ENCODE measurements around the gene SIGLEC12.

The SIGLEC12 gene

DNA sequence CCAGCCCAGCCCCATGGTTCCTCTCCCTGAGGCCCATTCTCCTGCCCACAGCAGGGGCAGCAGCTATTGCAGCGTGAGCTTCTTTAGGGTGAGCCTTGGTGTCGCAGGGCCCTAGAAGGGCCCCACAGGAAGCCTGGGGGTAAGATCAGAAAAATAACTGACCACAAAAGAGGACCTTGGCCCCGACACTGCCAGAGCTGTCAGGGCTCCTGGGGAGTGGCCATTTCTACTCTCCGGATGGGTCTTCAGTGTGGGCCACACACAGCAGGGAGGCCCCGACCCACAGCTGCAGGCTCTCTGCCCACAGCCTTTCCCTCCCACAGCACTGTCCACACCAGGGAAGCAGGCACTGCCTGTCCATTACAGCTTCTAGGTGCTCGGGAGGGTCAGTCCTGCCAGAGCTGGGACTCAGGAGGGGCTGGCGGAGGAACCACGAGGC is 39.9 kb downstream of the SIGLEC12 start:
- TF ChIP-seq ZFX (IDR thresholded peaks at IDR 0.05) (no peak), CTCF (conservative IDR thresholded peaks at IDR 0.05) (no peak)
- H3K27ac ChIP-seq = no peak overlapping the region

GRCh38 chr19:51460164-51460992 is 41.2 kb downstream of the SIGLEC12 start:
- TF ChIP-seq ZFX (IDR thresholded peaks at IDR 0.05) = no peak
- TF ChIP-seq CTCF (conservative IDR thresholded peaks at IDR 0.05) = no peak

GRCh38 chr19:51458899-51459505 is 42.6 kb downstream of the SIGLEC12 start:
- H3K27ac ChIP-seq = no peak overlapping the region
- TF ChIP-seq CTCF (conservative IDR thresholded peaks at IDR 0.05) = no peak
- no peak for TF ChIP-seq ZFX (IDR thresholded peaks at IDR 0.05)

More at GRCh38 chr19:51460164-51460992, 41.2 kb downstream of the SIGLEC12 start:
- H3K27ac ChIP-seq = no peak overlapping the region

GRCh38 chr19:51458051-51458645 is 43.5 kb downstream of the SIGLEC12 start, which contains the start of gene SIGLEC8:
Gene SIGLEC8 (minus strand): TSS chr19:51458454. CDS start chr19:51458387, 67 bp downstream.
- no peak within 1 kb of the TSS for H3K27ac ChIP-seq
- TF ChIP-seq CTCF (conservative IDR thresholded peaks at IDR 0.05) = no peak
- TF ChIP-seq ZFX (IDR thresholded peaks at IDR 0.05) = no peak

GRCh38 chr19:51457351-51458013 is 44.1 kb downstream of the SIGLEC12 start:
- TF ChIP-seq ZFX (IDR thresholded peaks at IDR 0.05) (no peak), CTCF (conservative IDR thresholded peaks at IDR 0.05) (no peak)
- H3K27ac ChIP-seq = no peak overlapping the region

- no peak overlapping the region for H3K27ac ChIP-seq
- no peak for TF ChIP-seq CTCF (conservative IDR thresholded peaks at IDR 0.05)
- TF ChIP-seq ZFX (IDR thresholded peaks at IDR 0.05) = no peak
These were observed 44.9 kb downstream of the SIGLEC12 start for GRCh38 chr19:51456541-51457290.

Measured in C4-2B (cell line).